OCI-LY7 (cell line): Measurements from ENCODE around the gene ZBTB5. TPM values are rescaled to one million over a fixed set of nuclear protein-coding genes. Genes with fewer than 3 reads are reported as not detected.
A peak's percentile ranks its signal among the peaks of the same experiment; 100 is the strongest.

ENCODE experiments used
- BruUV-seq: library from RNA; stranded (reverse); fragments of 400-500 nt; replicated peaks from 2 replicates; lab custom pipeline; 2021; lab: Mats Ljungman, UMichigan
- CTCF ChIA-PET: fragments of 300-600 bp; sonication (Branson Sonifier 250); formaldehyde crosslinking; loops from one replicate; lab custom pipeline; 2022; ENCODE audit warnings: antibody characterized with exemption; ENCODE audit not compliant: unreplicated experiment; lab: Charles Lee
- POLR2A ChIA-PET: fragments of 300-600 bp; sonication (Branson Sonifier 250); formaldehyde crosslinking; loops from one replicate; lab custom pipeline; 2022; ENCODE audit warnings: antibody characterized with exemption; lab: Charles Lee
- DNase-seq: peaks from one replicate; pipeline ENCODE4 v3.0.0-alpha.2; 2015; ENCODE audit warnings: low spot score
- H2AFZ ChIP-seq: fragments of 200-600 bp; sonication (generic), shearing (Covaris generic); 2 replicates; pipeline ENCODE4 v1.6.1; 2014; ENCODE audit warnings: mild to moderate bottlenecking, antibody characterized with exemption, low read length, moderate library complexity
- H3K27ac ChIP-seq: fragments of 200-600 bp; sonication (generic); 2 replicates; pipeline ENCODE4 v1.5.1; 2014; ENCODE audit warnings: mixed run types, low read depth, mild to moderate bottlenecking, moderate library complexity, low read length, inconsistent platforms; ENCODE audit not compliant: poor library complexity, severe bottlenecking
- H3K36me3 ChIP-seq: fragments of 200-600 bp; sonication (generic); 2 replicates; pipeline ENCODE4 v1.6.1; 2014; ENCODE audit warnings: mild to moderate bottlenecking, antibody characterized with exemption, low read length, moderate library complexity, mixed read lengths; ENCODE audit not compliant: insufficient read depth
- H3K4me1 ChIP-seq: fragments of 200-600 bp; sonication (generic); 2 replicates; pipeline ENCODE4 v1.5.1; 2014; ENCODE audit warnings: mild to moderate bottlenecking, low read length; ENCODE audit not compliant: insufficient read depth, poor library complexity, severe bottlenecking
- H3K4me2 ChIP-seq: fragments of 200-600 bp; sonication (generic); 2 replicates; pipeline ENCODE4 v1.6.1; 2014; ENCODE audit warnings: mild to moderate bottlenecking, low read length
- H3K4me3 ChIP-seq: fragments of 200-600 bp; sonication (generic); 2 replicates; pipeline ENCODE4 v1.5.1; 2014; ENCODE audit warnings: mild to moderate bottlenecking, low read depth, low read length; ENCODE audit not compliant: poor library complexity, severe bottlenecking
- H3K79me2 ChIP-seq: fragments of 200-600 bp; sonication (generic); 2 replicates; pipeline ENCODE4 v1.6.1; 2016; ENCODE audit warnings: low read depth, mild to moderate bottlenecking, low read length, moderate library complexity, mixed read lengths; ENCODE audit not compliant: insufficient read depth
- H3K9me2 ChIP-seq: fragments of 200-600 bp; sonication (generic); 2 replicates; pipeline ENCODE4 v1.6.1; 2016; ENCODE audit warnings: mild to moderate bottlenecking, low read length, mixed read lengths; ENCODE audit not compliant: insufficient read depth
- H3K9me3 ChIP-seq: fragments of 200-600 bp; sonication (generic); 2 replicates; pipeline ENCODE4 v1.6.1; 2014; ENCODE audit warnings: mild to moderate bottlenecking, mixed run types, low read length, mixed read lengths
- H4K20me1 ChIP-seq: fragments of 200-600 bp; sonication (generic); 2 replicates; pipeline ENCODE4 v1.6.1; 2014; ENCODE audit warnings: mild to moderate bottlenecking, antibody characterized with exemption, low read length, moderate library complexity, mixed read lengths; ENCODE audit not compliant: insufficient read depth
- EZH2phosphoT487 ChIP-seq: fragments of 200-600 bp; sonication (generic); IDR thresholded peaks from 2 replicates; pipeline ENCODE4 v1.6.1; 2018; ENCODE audit warnings: low read depth, borderline replicate concordance, mild to moderate bottlenecking, mixed run types, antibody characterized with exemption, low read length, moderate library complexity, mixed read lengths
- intact Hi-C: fragments of 100-400 bp; cut with micrococcal nuclease; formaldehyde crosslinking; loops from one replicate; pipeline ENCODE4 v1.10.0; 2022; ENCODE audit not compliant: unreplicated experiment
- total RNA-seq, 2 experiments: library from RNA; depleted of rRNA in 1 of 2; stranded (reverse); fragments of >200 nt in 1 of 2; shearing (Covaris generic) in 1 of 2; gene quantifications; 2 replicates each; pipeline ENCODE4 v1.2.3, GENCODE V29; 2014 to 2022
- TF ChIP-seq, protein P1 (sequence below): fragments of 200-600 bp; sonication (generic); conservative IDR thresholded peaks from 2 replicates; pipeline ENCODE4 v1.5.1; 2014; ENCODE audit warnings: mild to moderate bottlenecking, antibody characterized with exemption, low read length, moderate library complexity, mixed read lengths

The ZBTB5 gene
- total RNA-seq, 2 experiments from 2014 or later = 20.2 to 31.9 TPM

DNA sequence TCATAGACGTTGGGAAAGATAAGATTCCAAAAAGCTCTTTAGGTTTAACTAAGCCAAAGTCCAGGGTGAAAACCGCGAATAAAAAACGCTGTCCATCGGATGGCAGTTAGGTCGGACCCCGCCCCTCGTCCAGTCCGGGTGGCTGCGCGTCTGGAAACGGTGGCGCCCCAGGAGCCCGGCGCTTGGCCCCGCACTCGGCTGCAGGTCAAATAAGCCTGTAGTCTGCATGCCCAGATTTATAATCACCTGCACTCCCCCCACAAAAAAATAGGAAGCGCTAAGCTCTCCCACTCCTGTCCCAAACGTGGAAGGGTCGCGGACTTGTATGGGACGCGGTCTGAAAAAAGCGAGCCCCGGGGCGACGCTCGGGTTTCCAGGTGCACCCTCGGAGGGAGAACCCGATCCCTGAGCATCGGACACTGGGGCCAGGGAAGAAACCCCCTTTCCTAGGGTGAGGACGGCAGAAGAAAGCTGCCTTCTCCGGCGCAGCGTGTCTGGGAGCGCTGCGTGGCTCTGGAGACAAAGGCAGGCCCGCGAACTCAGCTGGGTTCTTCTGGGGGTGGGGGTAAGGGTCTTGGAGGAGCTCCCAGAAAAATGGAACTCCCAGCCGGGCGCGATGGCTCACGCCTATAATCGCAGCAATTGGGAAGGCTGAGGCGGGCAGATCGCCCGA lies 923 bp upstream of the ZBTB5 start:
- H2AFZ ChIP-seq = peak overlapping the region; percentile 89
- ChIA-PET CTCF (interaction anchor here (1.4 kb wide), 1 partner anchor 15 kb away, joined by 7 read pairs; no protein-coding TSS in a partner anchor), POLR2A (interaction anchor here (0.6 to 2.2 kb wide), 12 partner anchors 8 to 1321 kb away, joined by 3 to 5 read pairs (median 3); partner anchors contain the start of gene POLR1E)
- peaks cover 36% of the 10 kb centered on the region for H3K79me2 ChIP-seq
- H3K9me3 ChIP-seq = no peaks in the 10 kb centered on the region
- no peaks in the 10 kb centered on the region for H3K9me2 ChIP-seq
- peak overlapping the region; percentile 89 for H3K4me3 ChIP-seq
- peaks cover 38% of the 10 kb centered on the region for H3K4me1 ChIP-seq
- BruUV-seq = TSS peak; percentile 99
- TF ChIP-seq, protein P1, sequence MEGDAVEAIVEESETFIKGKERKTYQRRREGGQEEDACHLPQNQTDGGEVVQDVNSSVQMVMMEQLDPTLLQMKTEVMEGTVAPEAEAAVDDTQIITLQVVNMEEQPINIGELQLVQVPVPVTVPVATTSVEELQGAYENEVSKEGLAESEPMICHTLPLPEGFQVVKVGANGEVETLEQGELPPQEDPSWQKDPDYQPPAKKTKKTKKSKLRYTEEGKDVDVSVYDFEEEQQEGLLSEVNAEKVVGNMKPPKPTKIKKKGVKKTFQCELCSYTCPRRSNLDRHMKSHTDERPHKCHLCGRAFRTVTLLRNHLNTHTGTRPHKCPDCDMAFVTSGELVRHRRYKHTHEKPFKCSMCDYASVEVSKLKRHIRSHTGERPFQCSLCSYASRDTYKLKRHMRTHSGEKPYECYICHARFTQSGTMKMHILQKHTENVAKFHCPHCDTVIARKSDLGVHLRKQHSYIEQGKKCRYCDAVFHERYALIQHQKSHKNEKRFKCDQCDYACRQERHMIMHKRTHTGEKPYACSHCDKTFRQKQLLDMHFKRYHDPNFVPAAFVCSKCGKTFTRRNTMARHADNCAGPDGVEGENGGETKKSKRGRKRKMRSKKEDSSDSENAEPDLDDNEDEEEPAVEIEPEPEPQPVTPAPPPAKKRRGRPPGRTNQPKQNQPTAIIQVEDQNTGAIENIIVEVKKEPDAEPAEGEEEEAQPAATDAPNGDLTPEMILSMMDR = no peak
- no peak for TF ChIP-seq EZH2phosphoT487
- H3K27ac ChIP-seq = peak overlapping the region; percentile 66
- H3K36me3 ChIP-seq = peaks cover 19% of the 10 kb centered on the region
- peak overlapping the region; percentile 95 for H3K4me2 ChIP-seq
- H4K20me1 ChIP-seq = peaks cover 13% of the 10 kb centered on the region; the same call in 1 of the 2 replicates
- intact Hi-C loops = loop anchor here (10.0 kb wide), 1 partner anchor 891 kb away; the partner anchor contains the start of gene MELK
- peak; percentile 37 for DNase-seq

DNA sequence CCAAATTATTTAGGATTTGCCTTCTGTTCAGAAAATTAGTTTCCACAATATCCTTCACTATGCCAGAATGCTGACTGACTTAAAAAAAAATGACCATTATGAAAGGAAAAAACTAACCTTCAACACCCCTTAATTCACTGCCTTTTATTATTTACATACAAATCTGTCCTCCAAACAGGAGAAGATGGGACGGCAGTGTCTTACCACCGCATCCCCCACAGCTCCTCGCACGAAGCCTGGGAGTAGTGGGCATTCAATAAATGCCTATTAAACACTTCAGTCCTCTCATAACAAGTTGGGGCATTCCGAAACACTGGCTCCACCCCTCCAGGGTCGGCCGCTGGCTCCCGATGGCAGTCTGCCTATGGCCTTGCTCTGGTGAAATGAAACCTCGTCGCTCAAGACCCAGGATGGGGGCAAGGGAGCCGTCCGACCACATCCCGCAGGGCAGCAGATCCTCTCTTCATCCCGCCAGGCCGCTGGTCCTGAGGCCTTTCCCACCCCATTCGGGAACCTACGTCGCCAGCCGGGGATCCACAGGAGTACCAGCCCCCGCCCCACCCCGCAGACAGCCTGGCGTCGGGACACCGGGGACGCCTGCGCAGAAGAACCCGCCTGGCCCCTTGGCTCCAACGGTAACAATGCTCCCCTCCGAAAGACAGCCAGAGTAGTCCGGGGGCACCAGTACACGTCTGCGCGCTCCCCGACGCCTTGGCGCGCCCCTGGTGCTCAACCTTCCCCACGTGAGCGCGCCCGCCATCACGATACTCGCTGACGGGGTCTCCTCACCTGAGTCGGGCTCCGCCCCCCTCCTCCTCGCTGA lies 613 bp downstream of the ZBTB5 start:
- POLR2A ChIA-PET = interaction anchor here (0.6 to 2.2 kb wide), 11 partner anchors 10 to 1349 kb away, joined by 3 to 5 read pairs (median 4); partner anchors contain the start of gene POLR1E
- Histone ChIP-seq H3K9me2 (no peaks in the 10 kb centered on the region), H3K4me2 (peak overlapping the region; percentile 79), H3K27ac (peak overlapping the region; percentile 74), H3K79me2 (peaks cover 50% of the 10 kb centered on the region), H4K20me1 (peaks cover 13% of the 10 kb centered on the region; the same call in 1 of the 2 replicates), H3K36me3 (peaks cover 29% of the 10 kb centered on the region), H3K4me3 (peak overlapping the region; percentile 89), H3K9me3 (0 out of 2 replicates have a peak, but pooled peaks cover 3% of the 10 kb centered on the region), H3K4me1 (peaks cover 38% of the 10 kb centered on the region), H2AFZ (peak overlapping the region; percentile 30; the same call in 1 of the 2 replicates)
- peak; percentile 60 for DNase-seq
- BruUV-seq = no TSS peak
- CTCF ChIA-PET = interaction anchor here (1.2 kb wide), 1 partner anchor 53 kb away, joined by 3 read pairs; no protein-coding TSS in a partner anchor
- intact Hi-C loops = loop anchor here (2.0 to 10.0 kb wide), 3 partner anchors 42 to 890 kb away; partner anchors contain the start of genes GRHPR and MELK
- TF ChIP-seq, protein P1 = no peak
- no peak for TF ChIP-seq EZH2phosphoT487
